SK-N-SH (cell line): ENCODE results near the gene COL4A6. TPM values are rescaled to one million over a fixed set of nuclear protein-coding genes. Genes with fewer than 3 reads are reported as not detected.

Source experiments
- CTCF ChIA-PET: fragments of 300-600, 350-600 bp; formaldehyde crosslinking; extraction: SDS; loops from one replicate; lab custom pipeline; 2021; lab: Yijun Ruan, JAX
- POLR2A ChIA-PET: fragments of 350-600 bp; sonication (Branson Sonifier 250); formaldehyde crosslinking; extraction: SDS; loops from one replicate; lab custom pipeline; 2020; ENCODE audit warnings: antibody characterized with exemption, inconsistent platforms; lab: Yijun Ruan, JAX
- DNase-seq: peaks from one replicate; pipeline ENCODE4 v3.0.0; 2012
- H2AFZ ChIP-seq: fragments of 200-600 bp; sonication (generic); 2 replicates; pipeline ENCODE4 v1.8.1; 2016; ENCODE audit warnings: antibody characterized with exemption, mild to moderate bottlenecking, low read depth
- H3F3A ChIP-seq: fragments of 200-600 bp; sonication (generic); replicated peaks from 2 replicates; pipeline ENCODE3; 2016; ENCODE audit warnings: antibody characterized with exemption, mild to moderate bottlenecking; ENCODE audit not compliant: insufficient read depth
- H3K27ac ChIP-seq, 2 experiments: fragments of 200-500 bp in 1 of 2; fragments of 200-600 bp in 1 of 2; sonication (Bioruptor generic) in 1 of 2; sonication (generic), shearing (Covaris generic) in 1 of 2; 2 replicates each; pipeline versions ENCODE4 v1.5.1 to v1.6.1; 2014 to 2016; ENCODE audit warnings: low read depth in 2 of 2, inconsistent platforms in 1 of 2, low read length in 1 of 2, mild to moderate bottlenecking in 1 of 2, mixed read lengths in 1 of 2
- H3K27me3 ChIP-seq: fragments of 200-600 bp; sonication (generic), shearing (Covaris generic); 2 replicates; pipeline ENCODE4 v1.6.1; 2016; ENCODE audit warnings: mixed run types; ENCODE audit not compliant: insufficient read depth
- H3K36me3 ChIP-seq, 2 experiments: fragments of 200-500 bp in 1 of 2; fragments of 200-600 bp in 1 of 2; sonication (Bioruptor generic) in 1 of 2; sonication (generic) in 1 of 2; replicated peaks in 1 of 2; 2 replicates each; pipeline versions ENCODE3 to v1.5.1; 2014 to 2016; ENCODE audit warnings: low read length in 1 of 2, mild to moderate bottlenecking in 1 of 2; ENCODE audit not compliant: insufficient read depth in 2 of 2, control insufficient read depth in 1 of 2
- H3K4me1 ChIP-seq, 2 experiments: fragments of 200-500 bp in 1 of 2; fragments of 200-600 bp in 1 of 2; sonication (Bioruptor generic) in 1 of 2; sonication (generic), shearing (Covaris generic) in 1 of 2; 2 replicates each; pipeline versions ENCODE4 v1.5.1 to v1.6.1; 2014 to 2016; ENCODE audit warnings: low read depth in 1 of 2, low read length in 1 of 2, mixed run types in 1 of 2; ENCODE audit not compliant: insufficient read depth in 2 of 2, control insufficient read depth in 1 of 2
- H3K4me2 ChIP-seq: fragments of 200-600 bp; sonication (generic), shearing (Covaris generic); 2 replicates; pipeline ENCODE4 v1.6.1; 2017; ENCODE audit warnings: mixed run types
- H3K4me3 ChIP-seq, 2 experiments: fragments of 200-500 bp in 1 of 2; fragments of 200-600 bp in 1 of 2; sonication (Bioruptor generic) in 1 of 2; sonication (generic), shearing (Covaris generic) in 1 of 2; 2 replicates each; pipeline versions ENCODE4 v1.5.1 to v1.8.1; 2014 to 2016; ENCODE audit warnings: low read depth in 2 of 2, inconsistent platforms in 1 of 2, low read length in 1 of 2, mild to moderate bottlenecking in 1 of 2, mixed read lengths in 1 of 2, moderate library complexity in 1 of 2
- H3K79me2 ChIP-seq: fragments of 200-600 bp; sonication (generic); 2 replicates; pipeline ENCODE4 v1.8.1; 2017; ENCODE audit warnings: mild to moderate bottlenecking; ENCODE audit not compliant: insufficient read depth
- H3K9ac ChIP-seq: fragments of 200-600 bp; sonication (generic); 2 replicates; pipeline ENCODE4 v1.6.1; 2017; ENCODE audit warnings: mixed run types
- H3K9me2 ChIP-seq: fragments of 200-600 bp; sonication (generic); 2 replicates; pipeline ENCODE4 v1.6.1; 2017; ENCODE audit warnings: mixed run types
- H3K9me3 ChIP-seq: fragments of 200-600 bp; sonication (generic); 2 replicates; pipeline ENCODE4 v1.6.1; 2017; ENCODE audit warnings: mixed run types, mild to moderate bottlenecking, moderate library complexity
- H4K20me1 ChIP-seq: fragments of 200-600 bp; sonication (generic); 2 replicates; pipeline ENCODE4 v1.6.1; 2017; ENCODE audit warnings: mild to moderate bottlenecking, mixed run types; ENCODE audit not compliant: insufficient read depth
- CHD2 ChIP-seq: fragments of 150-350 bp; IDR thresholded peaks from 2 replicates; pipeline ENCODE4 v1.6.1; 2018; ENCODE audit warnings: low read length; ENCODE audit not compliant: partially characterized antibody
- FOXM1 ChIP-seq: IDR thresholded peaks from 2 replicates; pipeline ENCODE4 v1.4.0; 2012; ENCODE audit warnings: low read depth, mild to moderate bottlenecking
- GATA2 ChIP-seq: sonication (generic); formaldehyde crosslinking; IDR thresholded peaks from 2 replicates; pipeline ENCODE4 v1.5.0; 2020; ENCODE audit warnings: mild to moderate bottlenecking, missing genetic modification reagents
- MXI1 ChIP-seq: IDR thresholded peaks from 2 replicates; pipeline ENCODE4 v1.6.1; 2012; ENCODE audit warnings: mild to moderate bottlenecking, low read depth, low read length, improper control_type of control experiment
- NFIC ChIP-seq: IDR thresholded peaks from 2 replicates; pipeline ENCODE4 v1.4.0; 2012; ENCODE audit warnings: borderline replicate concordance
- RAD21 ChIP-seq: IDR thresholded peaks from 2 replicates; pipeline ENCODE4 v1.6.1; 2012; ENCODE audit warnings: mild to moderate bottlenecking, low read length
- RFX5 ChIP-seq: IDR thresholded peaks from 2 replicates; pipeline ENCODE4 v1.6.1; 2012; ENCODE audit warnings: mild to moderate bottlenecking, improper control_type of control experiment, low read length
- TAF1 ChIP-seq: IDR thresholded peaks from 2 replicates; pipeline ENCODE4 v1.6.1; 2012; ENCODE audit warnings: low read depth, mild to moderate bottlenecking, low read length, moderate library complexity, borderline replicate concordance
- TEAD4 ChIP-seq: IDR thresholded peaks from 2 replicates; pipeline ENCODE4 v1.4.0; 2012; ENCODE audit warnings: mild to moderate bottlenecking, borderline replicate concordance; ENCODE audit not compliant: insufficient read depth
- WGBS: methylation state at CpG from one replicate; pipeline ENCODE4 v1.1.6; 2017; ENCODE audit warnings: low lambda C conversion rate; 5-methylcytosine and 5-hydroxymethylcytosine counted together
- polyA plus RNA-seq, 3 experiments: library from polyadenylated mRNA; depleted of rRNA; stranded (reverse); fragments of >200 nt; gene quantifications; 2 replicates each; pipeline ENCODE4 v1.2.3, GENCODE V29; 2012
- TF ChIP-seq, protein P1 (sequence below): fragments of 200-600 bp; sonication (generic); IDR thresholded peaks from 2 replicates; pipeline ENCODE4 v1.6.1; 2017; ENCODE audit warnings: antibody characterized with exemption, mild to moderate bottlenecking, moderate library complexity
- TF ChIP-seq, protein P2 (sequence below): IDR thresholded peaks from 2 replicates; pipeline ENCODE4 v1.4.0; 2012; ENCODE audit warnings: low read depth

The COL4A6 gene
- polyA plus RNA-seq, 1 of the 3 experiments (the other 2 are of a cell fraction): not detected

DNA sequence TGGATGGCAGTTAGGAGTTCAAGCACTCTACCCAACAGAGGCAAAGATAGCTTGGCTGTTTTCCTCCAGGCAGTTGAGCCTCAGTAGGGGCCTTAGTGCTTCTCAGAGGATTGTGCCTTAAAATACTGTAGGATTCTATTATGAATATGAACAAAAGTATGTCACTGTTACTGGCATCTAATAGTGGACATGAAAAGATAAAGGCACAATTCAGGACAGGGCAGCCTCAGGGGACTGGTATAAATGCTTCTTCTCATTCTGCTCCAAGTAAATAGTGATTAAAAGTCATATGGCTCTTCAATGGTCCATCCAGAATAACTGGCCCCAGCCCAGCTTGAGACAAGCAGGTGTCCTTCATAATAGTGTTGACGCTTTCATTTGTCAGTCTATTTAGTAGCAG is 17.7 kb downstream of the COL4A6 start:
- no peaks in the 10 kb centered on the region for H4K20me1 ChIP-seq
- no peak overlapping the region for H2AFZ ChIP-seq
- no peak overlapping the region for H3K27ac ChIP-seq
- no peak overlapping the region for H3K4me3 ChIP-seq
- ChIA-PET CTCF (no interaction called here), POLR2A (no interaction called here)
- no peaks in the 10 kb centered on the region for H3K36me3 ChIP-seq
- H3K4me2 ChIP-seq: no peak overlapping the region
- H3K79me2 ChIP-seq: no peaks in the 10 kb centered on the region
- no peaks in the 10 kb centered on the region for H3K9me3 ChIP-seq
- DNase-seq: no peak
- no peaks in the 10 kb centered on the region for H3F3A ChIP-seq
- H3K9ac ChIP-seq: no peak overlapping the region
- 15% methylated on average over 1 of the region's 1 CpG for WGBS
- no peaks in the 10 kb centered on the region for H3K4me1 ChIP-seq
- no peaks in the 10 kb centered on the region for H3K9me2 ChIP-seq
- peaks cover 16% of the 10 kb centered on the region; the same call in 1 of the 2 replicates for H3K27me3 ChIP-seq
- TF ChIP-seq RAD21 (no peak), CHD2 (no peak), TAF1 (no peak), TEAD4 (no peak), MXI1 (no peak), NFIC (no peak), GATA2 (CRISPR knock-in tag) (no peak), FOXM1 (no peak)
- TF ChIP-seq, protein P1, sequence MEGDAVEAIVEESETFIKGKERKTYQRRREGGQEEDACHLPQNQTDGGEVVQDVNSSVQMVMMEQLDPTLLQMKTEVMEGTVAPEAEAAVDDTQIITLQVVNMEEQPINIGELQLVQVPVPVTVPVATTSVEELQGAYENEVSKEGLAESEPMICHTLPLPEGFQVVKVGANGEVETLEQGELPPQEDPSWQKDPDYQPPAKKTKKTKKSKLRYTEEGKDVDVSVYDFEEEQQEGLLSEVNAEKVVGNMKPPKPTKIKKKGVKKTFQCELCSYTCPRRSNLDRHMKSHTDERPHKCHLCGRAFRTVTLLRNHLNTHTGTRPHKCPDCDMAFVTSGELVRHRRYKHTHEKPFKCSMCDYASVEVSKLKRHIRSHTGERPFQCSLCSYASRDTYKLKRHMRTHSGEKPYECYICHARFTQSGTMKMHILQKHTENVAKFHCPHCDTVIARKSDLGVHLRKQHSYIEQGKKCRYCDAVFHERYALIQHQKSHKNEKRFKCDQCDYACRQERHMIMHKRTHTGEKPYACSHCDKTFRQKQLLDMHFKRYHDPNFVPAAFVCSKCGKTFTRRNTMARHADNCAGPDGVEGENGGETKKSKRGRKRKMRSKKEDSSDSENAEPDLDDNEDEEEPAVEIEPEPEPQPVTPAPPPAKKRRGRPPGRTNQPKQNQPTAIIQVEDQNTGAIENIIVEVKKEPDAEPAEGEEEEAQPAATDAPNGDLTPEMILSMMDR: no peak
- TF ChIP-seq, protein P2, sequence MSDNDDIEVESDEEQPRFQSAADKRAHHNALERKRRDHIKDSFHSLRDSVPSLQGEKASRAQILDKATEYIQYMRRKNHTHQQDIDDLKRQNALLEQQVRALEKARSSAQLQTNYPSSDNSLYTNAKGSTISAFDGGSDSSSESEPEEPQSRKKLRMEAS: no peak
- TF ChIP-seq, all 33 proteins: peak for 0

DNA sequence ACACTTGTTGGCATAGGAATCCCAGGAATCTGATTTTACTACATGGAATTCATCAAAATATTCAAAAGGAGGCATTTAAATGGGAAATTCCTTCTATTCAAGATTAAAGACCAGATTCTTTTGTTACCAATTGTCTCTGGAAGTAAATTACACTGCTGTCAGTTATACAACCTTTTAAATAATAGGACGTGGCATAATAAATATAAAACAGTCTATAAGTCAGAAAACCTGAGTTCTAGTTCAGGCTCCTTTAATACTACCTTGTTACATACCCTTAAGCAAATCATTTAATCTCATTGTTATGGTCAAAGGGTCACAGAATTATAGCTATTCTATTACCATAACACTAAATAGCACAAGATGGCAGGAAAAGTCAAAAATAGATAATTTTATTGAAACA is 18.8 kb downstream of the COL4A6 start:
- TF ChIP-seq RFX5 (no peak), RAD21 (no peak)
- DNase-seq: no peak
- H3K4me3 ChIP-seq: no peak overlapping the region
- H3K36me3 ChIP-seq: no peaks in the 10 kb centered on the region
- no peak overlapping the region for H3K4me2 ChIP-seq
- H3F3A ChIP-seq: no peaks in the 10 kb centered on the region
- H3K4me1 ChIP-seq: no peaks in the 10 kb centered on the region
- WGBS: 0% methylated on average over 1 of the region's 1 CpG
- ChIA-PET CTCF (no interaction called here), POLR2A (no interaction called here)
- no peak overlapping the region for H2AFZ ChIP-seq
- H3K27me3 ChIP-seq: peaks cover 12% of the 10 kb centered on the region; the same call in 1 of the 2 replicates
- H3K9me3 ChIP-seq: no peaks in the 10 kb centered on the region
- H3K9ac ChIP-seq: no peak overlapping the region
- H3K79me2 ChIP-seq: no peaks in the 10 kb centered on the region
- no peaks in the 10 kb centered on the region for H3K9me2 ChIP-seq
- H3K27ac ChIP-seq: no peak overlapping the region
- no peaks in the 10 kb centered on the region for H4K20me1 ChIP-seq
